HepG2 (cell line): ENCODE measurements around the gene HDDC3. TPM values are rescaled to one million over a fixed set of nuclear protein-coding genes. Genes with fewer than 3 reads are reported as not detected.

Experiments used
- ATAC-seq: fragments of 200-7000 bp; cut with Tn5 transposase; 3 replicates; pipeline ENCODE4 v1.9.1; 2020; ENCODE audit warnings: mild to moderate bottlenecking, moderate library complexity
- BruUV-seq: library from RNA; stranded (reverse); fragments of 400-500 nt; replicated peaks from 2 replicates; lab custom pipeline; 2021; lab: Mats Ljungman, UMichigan
- CTCF ChIA-PET: fragments of 300-600 bp; formaldehyde crosslinking; extraction: SDS; loops from one replicate; lab custom pipeline; 2021; ENCODE audit warnings: low total read pairs, inconsistent platforms, low intra/inter-chr PET ratio; lab: Yijun Ruan, JAX
- POLR2A ChIA-PET: fragments of 350-600 bp; sonication (Branson Sonifier 250); formaldehyde crosslinking; loops from one replicate; lab custom pipeline; 2020; ENCODE audit warnings: antibody characterized with exemption, inconsistent platforms; lab: Yijun Ruan, JAX
- DNase-seq: peaks from one replicate; pipeline ENCODE4 v3.0.0-alpha.2; 2015; ENCODE audit warnings: low spot score
- FAIRE-seq: peaks from 3 replicates; lab custom pipeline; 2011; peaks lifted over from hg19 to GRCh38; lab: Jason Lieb, UNC
- H2AFZ ChIP-seq: one replicate; pipeline ENCODE4 v1.6.1; 2011; ENCODE audit warnings: low read length, inconsistent platforms
- H3K27ac ChIP-seq: fragments of 300-600 bp; 3 replicates; pipeline ENCODE4 v1.8.0; 2011; ENCODE audit warnings: mixed run types, mild to moderate bottlenecking, mixed read lengths, low read length, inconsistent platforms; ENCODE audit not compliant: insufficient read depth; ENCODE audit errors: extremely low read length
- H3K27me3 ChIP-seq, 2 experiments: fragments of 200-600 bp in 1 of 2; 2 replicates in 1 of 2; 3 replicates in 1 of 2; pipeline versions ENCODE4 v1.6.0 to v1.8.0; 2011; ENCODE audit warnings: low read length in 2 of 2, mild to moderate bottlenecking in 2 of 2, moderate library complexity in 2 of 2, inconsistent platforms in 1 of 2; ENCODE audit not compliant: insufficient read depth in 2 of 2, control insufficient read depth in 1 of 2
- H3K36me3 ChIP-seq, 2 experiments: fragments of 200-600 bp in 1 of 2; replicated peaks in 1 of 2; 2 replicates in 1 of 2; 3 replicates in 1 of 2; pipeline versions ENCODE4 v1.5.1 to v1.8.0; 2011; ENCODE audit warnings: low read length in 2 of 2, inconsistent platforms in 1 of 2; ENCODE audit not compliant: insufficient read depth in 2 of 2, control insufficient read depth in 1 of 2
- H3K4me1 ChIP-seq: 2 replicates; pipeline ENCODE4 v1.5.1; 2012; ENCODE audit warnings: low read length, inconsistent platforms; ENCODE audit not compliant: insufficient read depth
- H3K4me2 ChIP-seq: 2 replicates; pipeline ENCODE4 v1.6.0; 2011; ENCODE audit warnings: low read depth, low read length, inconsistent platforms
- H3K4me3 ChIP-seq, 3 experiments: fragments of 200-600 bp in 1 of 3; sonication (generic), shearing (Covaris generic) in 1 of 3; replicated peaks in 1 of 3; 2 replicates each; pipeline ENCODE4 v1.5.1; 2011 to 2016; ENCODE audit warnings: low read length in 3 of 3, inconsistent platforms in 2 of 3, low read depth in 2 of 3, mild to moderate bottlenecking in 2 of 3, control low read depth in 1 of 3, mixed read lengths in 1 of 3; ENCODE audit not compliant: insufficient read depth in 1 of 3
- H3K79me2 ChIP-seq: one replicate; pipeline ENCODE4 v1.6.1; 2011; ENCODE audit warnings: low read length, inconsistent platforms; ENCODE audit not compliant: insufficient read depth
- H3K9ac ChIP-seq: 2 replicates; pipeline ENCODE4 v1.6.0; 2011; ENCODE audit warnings: mild to moderate bottlenecking, low read depth, low read length, inconsistent platforms; ENCODE audit not compliant: insufficient read depth
- H3K9me3 ChIP-seq: 2 replicates; pipeline ENCODE4 v1.5.1; 2012; ENCODE audit warnings: mild to moderate bottlenecking, low read length
- H4K20me1 ChIP-seq: 2 replicates; pipeline ENCODE4 v1.6.0; 2011; ENCODE audit warnings: inconsistent platforms, mild to moderate bottlenecking, low read length, moderate library complexity; ENCODE audit not compliant: insufficient read depth
- ARID2 ChIP-seq: sonication (generic); formaldehyde crosslinking; IDR thresholded peaks from 2 replicates; pipeline ENCODE4 v1.8.1; 2022; ENCODE audit warnings: mild to moderate bottlenecking, missing genetic modification reagents, borderline replicate concordance
- CENPX ChIP-seq: sonication (generic); formaldehyde crosslinking; IDR thresholded peaks from 2 replicates; pipeline ENCODE4 v1.9.0; 2021; ENCODE audit warnings: mild to moderate bottlenecking, missing genetic modification reagents, moderate library complexity
- ETV6 ChIP-seq: sonication (generic); formaldehyde crosslinking; conservative IDR thresholded peaks from 2 replicates; pipeline ENCODE4 v1.4.0; 2020; ENCODE audit warnings: missing genetic modification reagents
- HOXA9 ChIP-seq: sonication (generic); formaldehyde crosslinking; IDR thresholded peaks from 2 replicates; pipeline ENCODE4 v1.8.1; 2022; ENCODE audit warnings: missing genetic modification reagents, mild to moderate bottlenecking, moderate library complexity, borderline replicate concordance
- JDP2 ChIP-seq: sonication (generic); formaldehyde crosslinking; IDR thresholded peaks from 2 replicates; pipeline ENCODE4 v1.8.1; 2022; ENCODE audit warnings: missing genetic modification reagents, borderline replicate concordance
- KAT7 ChIP-seq: IDR thresholded peaks from 2 replicates; pipeline ENCODE4 v1.6.1; 2018; ENCODE audit warnings: borderline replicate concordance, missing compliant biosample characterization
- MXD4 ChIP-seq: IDR thresholded peaks from 2 replicates; pipeline ENCODE4 v1.6.1; 2016; ENCODE audit warnings: mild to moderate bottlenecking, missing biosample characterization, missing genetic modification reagents
- PRPF4 ChIP-seq: fragments of 200-400 bp; formaldehyde crosslinking; IDR thresholded peaks from 2 replicates; pipeline ENCODE4 v1.6.1; 2016; ENCODE audit warnings: low read length, low read depth; ENCODE audit not compliant: poor library complexity, severe bottlenecking
- TAF15 ChIP-seq: fragments of 200-400 bp; formaldehyde crosslinking; IDR thresholded peaks from one replicate; pipeline ENCODE4 v1.6.1; 2018; ENCODE audit warnings: mild to moderate bottlenecking, low read depth, low read length; ENCODE audit not compliant: poor library complexity, severe bottlenecking
- ZC3H4 ChIP-seq: sonication (generic); formaldehyde crosslinking; IDR thresholded peaks from 2 replicates; pipeline ENCODE4 v1.4.0; 2020; ENCODE audit warnings: missing genetic modification reagents, borderline replicate concordance
- ZNF121 ChIP-seq: sonication (generic); formaldehyde crosslinking; IDR thresholded peaks from 2 replicates; pipeline ENCODE4 v1.5.0; 2020; ENCODE audit warnings: mild to moderate bottlenecking, missing genetic modification reagents
- ZNF33A ChIP-seq: sonication (generic); formaldehyde crosslinking; IDR thresholded peaks from 2 replicates; pipeline ENCODE4 v1.5.1; 2020; ENCODE audit warnings: missing genetic modification reagents, mild to moderate bottlenecking, moderate library complexity, borderline replicate concordance
- ZNF513 ChIP-seq: sonication (generic); formaldehyde crosslinking; conservative IDR thresholded peaks from 2 replicates; pipeline ENCODE4 v1.5.0; 2020; ENCODE audit warnings: missing genetic modification reagents
- ZNF709 ChIP-seq: sonication (generic); formaldehyde crosslinking; IDR thresholded peaks from 2 replicates; pipeline ENCODE4 v1.5.0; 2020; ENCODE audit warnings: mild to moderate bottlenecking, missing genetic modification reagents
- WGBS: methylation state at CpG from one replicate; pipeline ENCODE4 v1.1.6; 2017; ENCODE audit warnings: low lambda C conversion rate; 5-methylcytosine and 5-hydroxymethylcytosine counted together
- in situ Hi-C: cut with HindIII; loops from 2 replicates; pipeline ENCODE4 v1.10.0; 2017; ENCODE audit warnings: low pct_unique_long_range_greater_than_20kb; ENCODE audit not compliant: extremely low pct_ligation_motif_present
- intact Hi-C: fragments of 100-400 bp; cut with micrococcal nuclease; formaldehyde crosslinking; loops from one replicate; pipeline ENCODE4 v1.10.0; 2022; ENCODE audit not compliant: unreplicated experiment
- polyA plus RNA-seq, 8 experiments: library from polyadenylated mRNA; depleted of rRNA in 3 of 8; stranded (reverse) in 7 of 8; unstranded in 1 of 8; fragments of >200 nt; fragmentation: Illumina TruSeq in 4 of 8; extraction: Trizol in 4 of 8; gene quantifications; 2 replicates each; pipeline versions ENCODE4 v1.2.1 to v1.2.3, GENCODE V29; 2011 to 2016; ENCODE audit warnings: low read depth in 4 of 8, missing spikeins in 1 of 8, mixed read lengths in 1 of 8; ENCODE audit not compliant: insufficient read depth in 1 of 8
- total RNA-seq, 5 experiments: library from RNA; depleted of rRNA; stranded (reverse); fragments of >200 nt; fragmentation: Illumina TruSeq; extraction: Trizol; gene quantifications; 2 replicates each; pipeline ENCODE4 v1.2.3, GENCODE V29; 2016; ENCODE audit warnings: low read depth in 1 of 5
- TF ChIP-seq, protein P1 (sequence below): sonication (generic); formaldehyde crosslinking; IDR thresholded peaks from 2 replicates; pipeline ENCODE4 v1.8.0; 2022; ENCODE audit warnings: missing genetic modification reagents, low read depth, mild to moderate bottlenecking, borderline replicate concordance
- TF ChIP-seq, protein P2 (sequence below): conservative IDR thresholded peaks from 2 replicates; pipeline ENCODE4 v1.6.1; 2018; ENCODE audit warnings: missing genetic modification reagents
- TF ChIP-seq, protein P3 (sequence below): sonication (generic); formaldehyde crosslinking; IDR thresholded peaks from 2 replicates; pipeline ENCODE4 v1.8.1; 2023; ENCODE audit warnings: mild to moderate bottlenecking, moderate library complexity, missing genetic modification reagents
- TF ChIP-seq, protein P4 (sequence below): sonication (generic); formaldehyde crosslinking; IDR thresholded peaks from 2 replicates; pipeline ENCODE4 v1.5.0; 2020; ENCODE audit warnings: missing genetic modification reagents

HDDC3 gene
- total and polyA plus RNA-seq, 2 of the 13 experiments (the other 11 are each of a cell fraction or from before 2014, with no cell fraction given) = 18.7 to 28.3 TPM

DNA sequence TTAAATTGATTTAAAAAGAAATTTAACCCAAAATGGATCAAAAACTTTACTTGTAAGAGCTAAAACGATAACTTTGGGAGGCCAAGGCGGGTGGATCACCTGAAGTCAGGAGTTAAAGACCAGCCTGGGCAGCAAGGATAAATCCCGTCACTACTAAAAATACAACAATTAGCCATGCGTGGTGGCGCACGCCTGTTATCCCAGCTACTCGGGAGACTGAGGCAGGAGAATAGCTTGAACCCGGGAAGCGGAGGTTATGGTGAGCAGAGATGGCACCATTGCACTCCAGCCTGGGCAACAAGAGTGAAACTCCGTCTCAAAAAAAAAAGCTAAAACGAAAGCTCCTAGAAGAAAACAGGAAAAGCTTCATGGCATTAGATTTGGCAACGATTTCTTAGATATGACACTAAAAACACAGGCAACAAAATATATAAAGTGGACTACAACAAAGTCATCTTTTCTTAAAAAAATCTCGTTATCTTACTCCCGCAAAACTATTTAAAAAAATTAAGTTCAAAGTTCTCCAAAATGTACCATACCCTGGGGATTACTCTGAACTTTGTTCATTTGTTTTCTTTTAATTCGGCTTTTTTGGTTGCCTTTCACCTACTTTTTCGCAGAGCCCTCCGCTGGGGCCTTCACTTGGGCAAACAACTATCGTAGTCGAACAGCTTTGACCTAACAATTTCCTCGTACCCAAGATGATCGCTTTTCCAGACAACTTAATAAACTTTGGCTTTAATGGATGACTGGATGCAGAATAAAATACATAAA lies 2.9 kb downstream of the HDDC3 start:
- in situ Hi-C loops = loop anchor here (25.0 kb wide), 1 partner anchor 333 kb away; no protein-coding TSS in a partner anchor
- Histone ChIP-seq H3K9ac (peak overlapping the region; percentile 88), H4K20me1 (no peaks in the 10 kb centered on the region), H3K4me2 (peak overlapping the region; percentile 89), H3K36me3 (no peaks in the 10 kb centered on the region), H3K9me3 (no peaks in the 10 kb centered on the region), H3K4me3 (peak overlapping the region; percentile 87 to 95 (median 91)), H3K4me1 (peaks cover 47% of the 10 kb centered on the region), H3K79me2 (peaks cover 2% of the 10 kb centered on the region), H3K27ac (peak overlapping the region; percentile 96), H2AFZ (peak overlapping the region; percentile 95), H3K27me3 (no peaks in the 10 kb centered on the region; a peak in 2 of 5 replicates)
- DNase-seq (no peak), FAIRE-seq (no peak), ATAC-seq (no peak)
- ChIA-PET CTCF (no interaction called here), POLR2A (interaction anchor here (1.0 to 4.5 kb wide), 6 partner anchors 9 to 70 kb away, joined by 3 to 45 read pairs (median 4); partner anchors contain the start of gene MAN2A2)
- WGBS = 34% methylated on average over 21 of the region's 21 CpGs
- TSS peak; percentile 90 for BruUV-seq
- intact Hi-C loops = loop anchor here (5.0 to 10.0 kb wide), 4 partner anchors 42 to 123 kb away; partner anchors contain the start of gene PRC1
- TF ChIP-seq, protein P1, sequence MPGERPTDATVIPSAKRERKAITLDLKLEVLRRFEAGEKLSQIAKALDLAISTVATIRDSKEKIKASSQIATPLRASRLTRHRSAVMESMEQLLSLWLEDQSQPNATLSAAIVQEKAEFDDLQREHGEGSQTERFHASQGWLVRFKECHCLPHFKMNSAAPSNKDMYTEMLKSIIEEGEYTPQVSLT = no peak
- TF ChIP-seq, protein P2, sequence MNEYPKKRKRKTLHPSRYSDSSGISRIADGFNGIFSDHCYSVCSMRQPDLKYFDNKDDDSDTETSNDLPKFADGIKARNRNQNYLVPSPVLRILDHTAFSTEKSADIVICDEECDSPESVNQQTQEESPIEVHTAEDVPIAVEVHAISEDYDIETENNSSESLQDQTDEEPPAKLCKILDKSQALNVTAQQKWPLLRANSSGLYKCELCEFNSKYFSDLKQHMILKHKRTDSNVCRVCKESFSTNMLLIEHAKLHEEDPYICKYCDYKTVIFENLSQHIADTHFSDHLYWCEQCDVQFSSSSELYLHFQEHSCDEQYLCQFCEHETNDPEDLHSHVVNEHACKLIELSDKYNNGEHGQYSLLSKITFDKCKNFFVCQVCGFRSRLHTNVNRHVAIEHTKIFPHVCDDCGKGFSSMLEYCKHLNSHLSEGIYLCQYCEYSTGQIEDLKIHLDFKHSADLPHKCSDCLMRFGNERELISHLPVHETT (CRISPR knock-in tag) = no peak
- no peak for TF ChIP-seq ZNF709 (CRISPR knock-in tag)
- no peak for TF ChIP-seq ETV6 (CRISPR knock-in tag)
- no peak for TF ChIP-seq JDP2 (CRISPR knock-in tag)
- no peak for TF ChIP-seq ZC3H4 (CRISPR knock-in tag)
- no peak for TF ChIP-seq ZNF513 (CRISPR knock-in tag)
- TF ChIP-seq, protein P3, sequence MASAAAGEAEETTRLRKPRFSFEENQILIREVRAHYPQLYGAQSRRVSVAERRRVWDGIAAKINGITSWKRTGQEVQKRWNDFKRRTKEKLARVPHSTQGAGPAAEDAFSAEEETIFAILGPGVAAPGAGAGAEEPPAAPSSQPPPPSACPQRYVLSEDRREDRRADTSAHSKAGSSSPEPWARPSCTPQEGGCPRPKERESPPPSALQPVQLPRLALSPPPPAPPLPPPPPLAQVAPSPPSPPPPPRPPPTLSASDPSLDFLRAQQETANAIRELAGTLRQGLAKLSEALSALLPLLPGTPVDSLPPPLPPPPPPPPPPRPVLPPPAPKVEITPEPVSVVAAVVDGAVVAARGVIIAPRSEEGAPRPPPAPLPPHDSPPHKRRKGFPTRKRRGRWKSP (CRISPR knock-in tag) = peak; percentile 1; the same call in 1 of the 2 replicates
- TF ChIP-seq, protein P4, sequence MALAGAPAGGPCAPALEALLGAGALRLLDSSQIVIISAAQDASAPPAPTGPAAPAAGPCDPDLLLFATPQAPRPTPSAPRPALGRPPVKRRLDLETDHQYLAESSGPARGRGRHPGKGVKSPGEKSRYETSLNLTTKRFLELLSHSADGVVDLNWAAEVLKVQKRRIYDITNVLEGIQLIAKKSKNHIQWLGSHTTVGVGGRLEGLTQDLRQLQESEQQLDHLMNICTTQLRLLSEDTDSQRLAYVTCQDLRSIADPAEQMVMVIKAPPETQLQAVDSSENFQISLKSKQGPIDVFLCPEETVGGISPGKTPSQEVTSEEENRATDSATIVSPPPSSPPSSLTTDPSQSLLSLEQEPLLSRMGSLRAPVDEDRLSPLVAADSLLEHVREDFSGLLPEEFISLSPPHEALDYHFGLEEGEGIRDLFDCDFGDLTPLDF (CRISPR knock-in tag) = no peak
- no peak for TF ChIP-seq ARID2 (CRISPR knock-in tag)
- TF ChIP-seq TAF15 = no peak
- TF ChIP-seq ZNF121 (CRISPR knock-in tag) = no peak
- TF ChIP-seq PRPF4 = peak; percentile 54
- no peak for TF ChIP-seq MXD4 (CRISPR knock-in tag)
- no peak for TF ChIP-seq CENPX (CRISPR knock-in tag)
- no peak for TF ChIP-seq KAT7 (CRISPR knock-in tag)
- no peak for TF ChIP-seq ZNF33A (CRISPR knock-in tag)
- TF ChIP-seq HOXA9 = no peak
